ENCODE results near the gene WHRN. TPM values are rescaled to one million over a fixed set of nuclear protein-coding genes. Genes with fewer than 3 reads are reported as not detected.

The WHRN gene
- total RNA-seq, 4 donors from 2014 or later, result 0.82 to 4.1 (median 2.3) TPM

DNA sequence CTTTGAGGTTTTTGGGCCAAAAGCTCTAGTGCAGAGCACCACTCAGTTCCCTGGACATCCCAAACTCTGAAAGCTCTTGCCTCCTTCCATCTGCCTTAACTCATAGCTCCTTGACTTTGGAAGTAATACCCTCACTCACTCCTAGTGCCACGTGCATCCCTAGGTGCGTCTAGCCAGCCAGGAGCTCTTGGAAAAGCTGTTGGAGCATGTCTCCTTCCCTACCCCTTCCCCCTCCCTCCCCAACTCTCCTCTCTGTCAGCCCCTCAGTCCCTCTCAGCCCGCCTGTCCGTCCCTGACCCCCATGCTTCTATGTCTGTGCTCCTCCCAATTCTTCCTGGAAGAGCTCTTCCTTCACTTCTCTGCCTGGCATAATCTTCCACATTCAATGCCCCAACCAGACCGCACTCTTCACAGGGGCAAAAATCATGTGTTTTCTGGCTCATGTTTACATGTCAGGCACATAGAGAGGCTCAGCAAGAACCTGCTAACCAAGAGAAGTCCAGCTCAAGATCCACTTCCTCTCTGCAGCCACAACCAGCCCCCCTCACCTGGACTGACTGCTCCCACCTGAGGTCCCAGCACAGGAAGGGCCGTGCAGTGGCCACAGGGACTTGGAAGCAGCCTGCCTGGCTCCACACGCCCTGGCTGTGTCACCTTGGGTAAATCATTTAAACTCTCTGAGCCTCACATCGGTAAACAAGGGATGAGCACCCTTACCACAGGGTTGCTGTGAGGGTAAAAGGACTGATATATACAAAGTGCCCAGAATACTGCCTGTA is 58.4 kb downstream of the WHRN start:
- TF ChIP-seq CTCF (IDR thresholded peaks at IDR 0.05; ENCODE audit: low read depth), result no peak

- TF ChIP-seq CTCF (IDR thresholded peaks at IDR 0.05; ENCODE audit: low read depth), result no peak
Observed at GRCh38 chr9:114446036-114446435, 59.2 kb downstream of the WHRN start.

- TF ChIP-seq CTCF (IDR thresholded peaks at IDR 0.05; ENCODE audit: low read depth), result no peak
Observed at GRCh38 chr9:114445616-114446015, 59.7 kb downstream of the WHRN start.

GRCh38 chr9:114442022-114442421 is 63.3 kb downstream of the WHRN start:
- TF ChIP-seq CTCF (IDR thresholded peaks at IDR 0.05; ENCODE audit: low read depth), result no peak

DNA sequence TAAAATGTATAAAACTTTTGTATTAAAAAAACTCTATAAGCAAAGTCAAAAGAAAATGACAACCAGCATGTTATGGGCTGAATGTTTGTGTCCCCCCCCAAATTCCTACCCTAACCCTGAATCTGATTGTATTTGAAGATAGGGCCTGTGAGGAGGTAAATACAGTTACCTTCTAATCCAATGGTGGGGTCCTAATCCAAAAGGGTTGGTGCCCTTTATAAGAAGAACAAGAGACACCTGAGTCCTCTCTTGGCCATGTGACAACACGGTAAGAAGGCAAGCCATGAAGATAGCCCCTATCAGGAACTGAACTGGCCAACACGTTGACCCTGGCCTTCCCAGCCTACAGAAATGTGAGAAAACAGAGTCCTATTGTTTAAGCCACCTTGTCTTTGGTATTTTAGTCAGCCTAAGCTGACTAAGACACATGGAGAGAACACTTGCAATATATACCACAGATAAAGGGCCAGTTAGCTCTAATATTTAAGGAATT is 67.8 kb downstream of the WHRN start:
- TF ChIP-seq CTCF (IDR thresholded peaks at IDR 0.05; ENCODE audit: low read depth), result no peak

GRCh38 chr9:114434878-114435311 is 70.4 kb downstream of the WHRN start:
- no peak for TF ChIP-seq CTCF (IDR thresholded peaks at IDR 0.05; ENCODE audit: low read depth)

DNA sequence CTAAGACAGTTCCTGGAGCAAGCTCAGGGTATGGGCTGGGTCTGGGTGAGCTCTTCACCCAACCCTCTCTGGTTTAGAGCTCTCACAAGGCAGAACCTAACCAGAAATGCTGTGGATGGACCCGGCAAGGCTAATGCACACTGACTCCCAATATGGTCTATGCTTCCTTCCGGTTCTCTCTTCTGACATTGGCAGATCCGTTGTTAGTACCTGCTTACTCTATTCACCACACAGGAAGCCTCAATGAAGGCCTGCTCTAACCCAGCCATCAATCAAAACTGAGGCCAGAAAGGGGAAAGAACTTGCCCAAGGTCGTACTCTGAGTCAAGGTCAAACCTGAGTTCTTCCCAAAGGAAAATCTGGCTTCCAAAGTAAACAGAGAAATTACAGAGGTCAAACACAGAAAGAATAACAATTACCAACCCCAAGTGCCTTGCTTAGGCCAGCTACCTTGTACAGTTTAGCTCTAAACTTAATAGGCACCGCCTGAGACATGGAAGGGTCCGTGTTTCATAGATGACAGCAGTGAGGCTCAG is 71.5 kb downstream of the WHRN start:
- no peak for TF ChIP-seq CTCF (IDR thresholded peaks at IDR 0.05; ENCODE audit: low read depth)
